NCI-H1092 (cell line): ENCODE measurements around the gene KIFC1.
A peak's percentile ranks its signal among the peaks of the same experiment; 100 is the strongest.

Experiments
- DNase-seq: peaks from one replicate; lab custom pipeline; 2025; lab: John Stamatoyannopoulos, UW

Gene KIFC1

DNA sequence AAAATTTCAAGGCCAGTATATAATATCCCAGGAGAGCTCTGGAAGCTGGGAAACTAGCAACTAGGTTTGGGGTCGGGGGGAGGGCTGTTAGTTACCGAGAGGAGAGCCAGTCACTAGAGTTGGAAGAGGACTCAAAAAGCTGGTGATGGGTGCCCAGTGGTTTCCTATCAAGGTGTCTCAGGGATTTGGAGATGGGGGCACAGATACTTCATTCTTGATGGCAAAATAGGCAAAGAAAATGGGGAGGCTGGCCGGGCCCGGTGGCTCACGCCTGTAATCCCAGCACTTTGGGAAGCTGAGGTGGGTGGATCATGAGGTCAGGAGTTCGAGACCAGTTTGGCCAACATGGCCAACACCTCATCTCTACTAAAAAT is 20.0 kb downstream of the KIFC1 start:
- DNase-seq = no peak

DNA sequence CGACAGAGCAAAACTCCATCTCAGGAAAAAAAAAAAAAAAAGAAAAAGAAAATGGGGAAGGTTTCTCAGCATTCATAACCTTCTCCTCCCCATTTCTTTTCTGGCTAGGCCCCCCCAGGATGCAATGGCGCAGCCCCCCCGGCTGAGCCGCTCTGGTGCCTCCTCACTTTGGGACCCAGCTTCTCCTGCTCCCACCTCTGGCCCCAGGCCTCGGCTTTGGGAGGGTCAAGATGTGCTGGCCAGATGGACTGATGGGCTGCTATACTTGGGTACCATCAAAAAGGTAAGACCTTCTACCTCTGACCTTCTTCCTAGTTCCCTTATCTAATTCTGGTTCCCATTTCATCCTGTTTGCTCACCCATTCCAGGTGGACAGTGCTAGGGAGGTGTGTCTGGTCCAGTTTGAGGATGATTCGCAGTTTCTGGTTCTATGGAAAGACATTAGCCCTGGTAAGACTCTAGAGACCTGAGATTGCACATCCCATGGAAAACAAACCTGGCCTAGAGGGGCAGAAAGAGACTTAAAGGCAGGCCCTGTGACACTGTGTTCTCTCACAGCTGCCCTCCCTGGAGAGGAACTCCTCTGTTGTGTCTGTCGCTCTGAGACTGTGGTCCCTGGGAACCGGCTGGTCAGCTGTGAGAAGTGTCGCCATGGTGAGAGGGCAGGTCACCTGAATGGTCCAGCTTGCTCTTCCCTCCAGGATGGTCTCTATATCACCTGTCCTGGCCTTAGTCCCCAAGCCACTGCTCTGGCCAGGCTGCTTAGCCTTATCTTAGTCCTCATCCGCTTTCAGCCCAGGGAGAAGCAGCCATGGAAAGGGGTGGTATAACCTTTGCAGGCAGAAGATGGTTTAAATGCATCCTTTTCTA is 20.8 kb downstream of the KIFC1 start:
- DNase-seq = no peak

DNA sequence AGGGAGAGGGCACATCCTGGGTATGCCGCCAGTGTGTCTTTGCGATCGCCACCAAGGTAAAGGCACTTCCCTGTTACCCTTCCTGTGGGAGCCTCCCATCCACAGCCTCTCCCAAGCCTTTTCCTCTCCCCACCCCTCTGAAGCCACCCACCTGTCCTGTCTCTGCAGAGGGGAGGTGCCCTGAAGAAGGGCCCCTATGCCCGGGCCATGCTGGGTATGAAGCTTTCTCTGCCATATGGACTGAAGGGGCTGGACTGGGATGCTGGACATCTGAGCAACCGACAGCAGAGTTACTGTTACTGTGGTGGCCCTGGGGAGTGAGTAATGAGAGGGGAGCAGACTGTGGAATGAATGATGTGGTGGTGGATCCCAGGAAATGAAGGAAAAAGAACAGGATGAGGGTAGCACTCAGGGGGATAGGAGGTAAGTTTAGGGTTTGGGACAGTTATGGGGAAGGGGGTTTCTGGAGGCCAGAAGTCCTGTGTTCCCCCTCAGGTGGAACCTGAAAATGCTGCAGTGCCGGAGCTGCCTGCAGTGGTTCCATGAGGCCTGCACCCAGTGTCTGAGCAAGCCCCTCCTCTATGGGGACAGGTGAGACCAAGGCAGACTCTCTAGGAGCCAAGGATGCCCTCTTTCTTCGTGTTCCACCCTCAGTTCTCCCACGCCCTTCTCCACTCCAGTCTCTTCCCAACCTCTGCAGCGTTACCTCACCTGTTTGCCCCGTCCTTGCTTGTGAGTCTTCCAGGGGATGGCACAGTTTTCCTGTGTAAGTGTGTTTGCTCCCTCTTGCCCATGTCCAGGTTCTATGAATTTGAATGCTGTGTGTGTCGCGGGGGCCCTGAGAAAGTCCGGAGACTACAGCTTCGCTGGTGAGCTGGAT is 21.9 kb downstream of the KIFC1 start:
- DNase-seq = no peak

DNA sequence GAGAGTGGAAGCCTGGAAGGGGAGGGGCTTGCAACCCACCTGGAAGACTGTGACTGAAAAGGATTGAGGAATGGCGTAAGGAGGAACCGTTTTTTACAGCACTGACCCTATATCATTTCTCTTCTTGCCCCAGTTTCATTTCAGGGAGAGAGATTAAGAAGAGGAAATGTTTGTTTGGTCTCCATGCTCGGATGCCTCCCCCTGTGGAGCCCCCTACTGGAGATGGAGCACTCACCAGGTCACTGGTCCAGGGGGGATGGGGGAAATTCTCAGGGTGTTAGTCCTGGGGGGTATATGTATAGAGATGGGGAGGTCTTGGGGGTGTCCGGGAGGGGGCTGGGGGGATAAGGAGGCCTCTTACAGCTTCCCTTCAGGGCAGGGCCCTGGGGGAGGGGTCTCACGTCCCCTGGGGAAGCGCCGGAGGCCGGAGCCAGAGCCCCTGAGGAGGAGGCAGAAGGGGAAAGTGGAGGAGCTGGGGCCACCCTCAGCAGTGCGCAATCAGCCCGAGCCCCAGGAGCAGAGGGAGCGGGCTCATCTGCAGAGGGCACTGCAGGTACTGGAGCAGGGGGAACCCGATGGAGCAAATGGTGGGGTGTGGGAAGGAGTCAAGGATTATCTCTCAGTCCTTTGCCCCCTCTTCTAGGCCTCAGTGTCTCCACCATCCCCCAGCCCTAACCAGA is 23.1 kb downstream of the KIFC1 start:
- no peak for DNase-seq

DNA sequence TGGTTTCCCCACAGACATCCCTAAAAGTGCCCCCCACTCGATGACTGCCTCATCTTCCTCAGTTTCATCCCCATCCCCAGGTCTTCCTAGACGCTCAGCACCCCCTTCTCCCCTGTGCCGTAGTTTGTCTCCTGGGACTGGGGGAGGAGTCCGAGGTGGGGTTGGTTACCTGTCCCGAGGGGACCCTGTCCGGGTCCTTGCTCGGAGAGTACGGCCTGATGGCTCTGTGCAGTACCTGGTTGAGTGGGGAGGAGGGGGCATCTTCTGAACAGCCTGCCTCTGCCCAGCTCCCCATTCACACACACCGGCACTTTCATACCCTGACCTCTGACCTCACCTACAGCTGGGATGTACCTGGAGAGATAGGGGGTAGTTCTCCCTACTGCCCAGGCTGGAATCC is 24.2 kb downstream of the KIFC1 start:
- no peak for DNase-seq

DNA sequence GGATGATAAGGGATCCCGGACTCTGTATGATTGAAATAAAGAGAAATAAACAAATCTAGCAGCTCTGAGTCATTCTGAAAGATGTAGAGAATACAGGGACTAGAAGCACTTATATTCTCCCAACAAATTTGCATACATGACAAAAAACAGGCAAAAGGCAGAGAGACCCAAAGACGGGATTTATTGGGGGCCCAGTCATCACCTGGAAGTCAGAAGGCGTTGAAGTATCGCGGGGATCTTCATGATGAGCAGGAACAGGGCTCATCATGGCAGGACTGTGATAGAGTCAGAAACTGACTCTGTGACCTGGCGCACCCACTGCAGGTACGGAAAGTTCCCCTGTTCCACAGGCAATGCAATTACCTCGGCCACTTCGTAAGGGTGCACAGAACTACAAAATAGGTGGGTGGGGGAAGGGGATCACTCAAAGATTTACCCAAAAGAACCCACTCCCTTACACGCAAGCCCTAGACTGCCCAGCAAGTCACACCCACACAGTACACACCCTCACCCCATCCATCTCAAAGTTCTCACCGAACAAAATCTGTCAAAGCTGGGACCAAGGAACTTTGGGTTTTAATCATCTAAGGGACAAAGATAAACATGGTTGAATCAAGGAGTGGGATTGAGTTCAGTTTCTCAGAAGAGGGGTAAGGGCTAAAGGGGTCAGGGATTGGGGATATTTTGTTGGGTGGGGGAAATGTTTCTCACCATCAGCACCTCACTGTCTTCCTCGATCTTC is 24.9 kb downstream of the KIFC1 start:
- no peak for DNase-seq

DNA sequence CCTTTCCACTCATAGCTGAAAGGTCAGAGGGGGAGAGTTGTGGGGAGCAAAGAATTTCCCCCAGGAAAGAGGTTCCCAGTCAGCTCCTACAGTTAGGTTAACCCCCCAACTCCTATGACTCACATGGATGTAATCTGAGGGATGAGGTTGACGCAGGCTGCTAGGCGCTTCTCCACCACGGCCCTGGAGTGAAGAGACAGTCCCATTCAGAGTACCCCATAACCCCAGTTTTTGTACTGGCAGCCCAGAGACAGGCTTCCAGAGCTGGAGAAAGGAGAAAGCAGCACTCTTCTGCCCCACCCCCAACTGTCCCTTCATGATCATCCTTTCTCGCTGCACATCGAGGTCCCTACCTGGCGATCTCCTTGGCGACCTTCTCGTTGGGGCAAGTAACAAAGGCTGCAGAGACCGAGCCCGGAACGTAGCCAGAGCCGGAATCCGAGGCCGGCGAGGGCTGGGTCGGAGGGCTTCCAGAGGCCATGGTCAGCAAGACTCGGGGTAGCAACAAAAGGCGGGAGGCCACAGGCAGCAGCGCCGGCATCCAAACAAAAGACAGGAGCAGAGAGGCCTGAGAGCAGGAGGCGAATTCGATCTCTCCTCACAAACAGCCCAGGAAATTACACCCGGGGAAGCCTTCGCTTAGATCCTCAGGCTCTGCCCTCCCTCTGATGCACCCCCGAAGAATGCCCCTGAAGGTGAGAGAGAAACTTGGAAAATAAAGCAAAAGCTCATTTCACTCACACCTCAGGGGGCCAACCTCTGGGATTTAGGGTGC is 25.7 kb downstream of the KIFC1 start:
- DNase-seq = no peak

DNA sequence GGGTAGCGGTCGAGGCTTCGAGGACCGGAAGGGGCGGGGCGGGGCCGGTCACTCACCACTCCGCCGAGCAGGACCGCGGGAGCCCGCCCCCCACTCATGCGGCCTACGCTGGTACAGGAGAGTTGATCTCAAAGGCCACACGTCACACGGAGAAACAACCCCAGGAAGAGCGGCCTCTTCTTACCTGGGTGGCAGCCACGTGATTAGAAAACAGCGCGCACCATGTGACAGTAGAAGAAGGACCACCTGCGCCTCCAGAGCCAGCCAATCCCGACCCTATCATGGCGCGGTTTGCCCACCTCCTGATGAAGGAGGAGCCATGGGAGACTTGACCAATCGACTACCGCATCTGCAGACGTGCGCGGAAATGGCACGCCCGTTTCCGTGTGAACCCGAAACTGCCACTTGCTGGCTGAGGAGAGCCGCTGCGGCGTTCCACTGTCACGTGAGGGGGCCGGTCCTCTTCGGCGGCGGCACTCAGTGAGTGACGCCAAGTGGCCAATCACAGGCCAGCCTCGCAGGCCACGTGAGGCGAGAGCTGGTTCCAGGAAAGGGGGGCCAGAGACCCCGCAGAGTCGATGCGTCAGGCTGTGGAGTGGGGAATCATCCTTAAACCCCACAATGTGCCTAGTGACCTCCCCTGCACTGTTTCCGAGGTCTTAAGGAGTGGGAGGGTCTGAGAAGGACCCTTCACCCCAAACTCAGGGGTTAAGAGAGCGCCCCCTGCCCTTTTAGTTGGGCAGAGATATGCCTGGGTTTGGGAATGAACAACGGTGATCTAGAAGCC is 26.5 kb downstream of the KIFC1 start, which contains the start of gene CUTA:
Gene CUTA (minus strand): TSS at position 205 of the 787 bp plus-strand sequence. CDS start 107 bp downstream, at position 98.
- peak; percentile 97 for DNase-seq

DNA sequence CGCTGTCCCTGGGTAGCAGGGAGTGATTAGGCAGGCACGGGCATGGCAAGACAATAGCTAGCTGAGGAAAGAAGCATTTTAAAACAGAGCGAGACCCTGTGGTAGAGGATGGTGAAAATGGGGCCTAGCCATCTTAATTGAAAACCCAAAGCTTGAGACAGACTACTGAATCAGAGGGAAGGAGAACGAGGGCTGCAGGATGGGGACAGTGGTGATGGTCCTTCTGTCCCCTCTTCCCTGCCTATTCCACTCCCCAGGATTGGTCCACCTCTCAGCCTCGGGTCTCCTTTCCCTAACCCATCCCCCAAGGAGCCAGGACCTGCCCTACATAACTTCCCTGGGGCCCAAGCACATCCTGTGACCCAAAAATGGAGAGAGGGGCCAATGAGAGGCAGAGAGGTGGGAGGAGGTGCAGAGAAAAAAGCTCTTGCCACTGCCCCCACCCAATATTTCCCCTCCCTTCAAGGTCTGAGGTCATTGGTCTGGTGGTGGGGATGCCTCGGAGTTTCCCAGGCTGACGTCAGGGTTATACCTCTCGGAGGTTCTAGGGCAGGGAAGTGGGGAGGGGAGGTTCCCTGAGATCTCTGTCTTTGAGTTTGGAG is 27.2 kb downstream of the KIFC1 start:
- no peak for DNase-seq

DNA sequence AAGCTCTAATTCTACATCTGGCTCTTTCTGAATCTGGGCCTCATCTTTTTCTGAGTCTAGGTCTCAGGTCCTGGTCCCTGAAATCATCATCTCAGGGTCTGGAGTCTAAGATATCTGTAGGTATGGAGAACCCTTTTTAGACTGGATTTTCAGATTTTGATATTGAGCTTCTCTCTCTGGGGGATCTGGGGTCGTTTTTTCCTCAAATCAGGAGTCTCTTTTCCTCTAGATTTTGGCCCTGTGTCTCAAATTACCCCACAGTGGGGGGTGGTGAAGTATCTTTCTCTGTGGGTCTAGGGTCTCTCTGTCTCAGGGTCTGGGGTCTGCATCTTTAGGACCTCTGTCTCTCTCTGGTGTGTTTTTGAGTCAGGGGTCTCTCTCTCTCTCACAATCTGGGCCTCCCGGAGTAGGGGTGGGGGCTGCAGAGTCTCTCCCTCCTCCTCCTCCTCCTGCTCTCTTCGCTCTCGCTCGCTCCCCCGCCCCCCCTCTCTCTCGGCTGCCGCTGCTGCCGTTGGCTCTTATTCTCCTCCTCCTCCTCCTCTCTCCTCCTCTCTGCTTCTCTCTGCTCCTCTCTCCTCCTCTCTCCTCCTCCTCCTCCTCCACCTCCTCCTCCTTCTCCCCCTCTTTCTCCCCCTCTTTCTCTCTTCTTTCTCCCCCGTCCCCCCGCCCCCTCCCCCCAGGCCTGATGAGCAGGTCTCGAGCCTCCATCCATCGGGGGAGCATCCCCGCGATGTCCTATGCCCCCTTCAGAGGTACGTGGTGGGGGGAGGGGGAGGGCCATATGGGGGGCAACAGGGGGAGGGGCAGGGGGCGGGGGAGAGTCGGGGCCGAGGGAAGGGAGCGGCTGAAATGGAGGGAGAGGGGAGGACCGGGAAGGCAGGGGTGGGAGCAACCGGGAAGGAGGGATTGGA is 28.2 kb downstream of the KIFC1 start, which contains the start of gene SYNGAP1:
Gene SYNGAP1 (plus strand): TSS at position 486 of the 911 bp plus-strand sequence. CDS start 200 bp downstream, at position 686.
- peak; percentile 9 for DNase-seq

DNA sequence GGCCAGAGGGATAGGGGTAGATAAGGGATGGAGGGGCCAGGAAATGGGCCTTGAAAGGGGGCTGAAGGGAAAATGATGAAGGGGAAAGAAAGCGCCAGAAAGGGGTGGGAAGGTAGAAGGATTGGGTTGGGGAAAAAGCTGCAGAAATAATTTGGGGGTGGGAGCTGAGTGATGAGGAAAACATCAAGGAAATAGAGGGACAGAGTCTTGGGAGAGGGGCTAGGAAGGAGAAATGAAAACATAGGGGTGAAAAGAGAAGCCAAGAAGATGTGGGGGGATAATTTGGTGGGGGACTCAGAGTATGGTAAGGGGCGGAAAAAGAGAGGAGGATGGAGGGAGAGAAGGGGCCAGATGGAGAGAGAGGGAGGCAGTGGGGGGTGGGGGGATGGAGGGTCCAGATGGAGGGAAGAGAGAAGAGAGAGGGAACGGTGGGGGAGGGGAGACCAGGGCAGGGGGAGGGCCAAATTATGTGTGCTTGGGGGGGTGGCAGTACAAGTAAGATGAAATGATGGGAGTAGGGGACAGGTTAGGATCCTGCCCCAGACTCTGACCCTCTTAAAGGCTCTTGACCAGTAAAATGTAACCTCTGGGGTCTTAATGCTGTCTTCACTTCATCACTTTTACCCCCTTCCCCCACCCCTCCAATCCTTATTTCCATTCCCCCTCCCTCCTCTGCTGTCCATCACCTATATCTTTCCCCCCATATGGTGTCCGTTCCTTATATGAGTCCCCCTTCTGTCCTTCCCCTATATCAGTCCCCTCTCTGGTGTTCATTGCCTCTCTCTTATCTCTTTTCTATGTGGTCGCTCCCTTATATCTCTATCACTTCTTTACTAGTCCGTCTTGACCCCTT is 29.1 kb downstream of the KIFC1 start:
- no peak for DNase-seq

DNA sequence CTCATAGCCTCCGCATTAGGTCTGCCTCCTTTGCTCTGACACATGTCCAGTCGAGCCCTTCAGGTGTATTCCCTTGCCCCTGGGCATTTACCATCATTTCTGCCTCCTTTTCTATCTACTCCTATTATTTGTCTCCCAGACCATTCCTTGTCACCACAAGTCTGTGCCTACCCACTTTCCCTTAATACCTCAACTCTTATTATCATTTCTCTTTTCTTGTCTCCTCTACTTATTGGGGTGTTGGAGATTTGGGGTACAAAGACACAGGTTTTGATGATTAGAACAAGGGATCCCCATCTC is 29.7 kb downstream of the KIFC1 start:
- DNase-seq = no peak

DNA sequence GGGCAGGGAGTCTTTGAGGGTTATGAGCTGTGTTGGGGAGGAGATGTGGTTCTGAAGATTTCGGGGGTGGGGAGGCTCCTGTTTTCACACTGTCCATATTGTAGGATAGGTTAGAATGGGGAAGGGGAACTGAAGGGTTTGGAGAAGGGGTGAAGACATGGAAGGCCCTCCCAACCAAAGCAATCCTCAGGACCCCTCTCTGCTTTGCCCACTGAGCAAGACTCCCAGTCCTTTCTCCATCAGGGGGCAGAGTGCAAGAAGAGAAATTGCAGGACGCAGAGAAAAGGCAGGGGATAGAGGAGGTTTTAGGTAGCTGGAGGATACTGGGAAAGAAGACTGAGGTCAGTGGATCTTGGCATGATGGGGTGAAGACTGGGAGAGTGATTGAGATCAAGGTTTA is 32.2 kb downstream of the KIFC1 start:
- DNase-seq = no peak

DNA sequence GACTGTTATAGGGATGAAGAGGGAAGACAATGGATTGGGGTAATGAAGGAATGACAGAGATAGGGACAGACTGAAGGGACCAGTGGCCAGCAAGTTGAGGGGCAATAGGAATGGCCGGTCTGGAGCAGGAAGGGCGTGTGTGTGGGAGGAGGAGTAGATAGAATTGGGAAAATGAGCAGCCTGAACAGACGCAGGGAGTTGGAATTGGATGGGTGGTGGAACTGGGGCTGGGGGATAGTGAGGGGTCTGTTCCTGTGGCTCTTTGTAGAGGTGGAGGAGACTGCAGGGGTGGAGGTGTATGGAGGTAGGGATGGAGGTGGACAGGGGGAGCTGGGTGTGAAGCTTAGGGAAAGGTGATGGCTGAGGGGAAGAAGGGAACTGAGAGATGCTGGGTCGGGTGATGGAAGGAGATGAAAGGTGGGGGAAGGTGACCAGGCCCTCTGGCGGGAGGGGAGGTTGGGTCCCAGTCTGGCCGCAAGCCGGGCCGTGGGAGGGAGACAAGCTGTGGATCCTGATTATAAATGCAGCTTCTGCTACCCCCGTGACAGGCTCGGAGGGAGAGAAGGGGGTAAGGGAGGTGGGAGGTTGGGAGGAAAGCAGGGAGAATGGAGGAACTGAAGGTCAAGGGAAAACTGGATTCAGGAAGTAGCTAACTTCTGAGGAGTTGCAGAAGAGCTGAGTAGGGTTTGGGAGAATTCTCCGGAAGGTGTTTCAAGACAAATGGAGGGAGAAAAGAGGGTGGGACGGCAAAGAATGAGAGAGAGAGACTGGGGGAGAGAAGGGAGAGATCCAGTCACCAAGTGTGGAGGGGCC is 33.4 kb downstream of the KIFC1 start:
- no peak for DNase-seq

DNA sequence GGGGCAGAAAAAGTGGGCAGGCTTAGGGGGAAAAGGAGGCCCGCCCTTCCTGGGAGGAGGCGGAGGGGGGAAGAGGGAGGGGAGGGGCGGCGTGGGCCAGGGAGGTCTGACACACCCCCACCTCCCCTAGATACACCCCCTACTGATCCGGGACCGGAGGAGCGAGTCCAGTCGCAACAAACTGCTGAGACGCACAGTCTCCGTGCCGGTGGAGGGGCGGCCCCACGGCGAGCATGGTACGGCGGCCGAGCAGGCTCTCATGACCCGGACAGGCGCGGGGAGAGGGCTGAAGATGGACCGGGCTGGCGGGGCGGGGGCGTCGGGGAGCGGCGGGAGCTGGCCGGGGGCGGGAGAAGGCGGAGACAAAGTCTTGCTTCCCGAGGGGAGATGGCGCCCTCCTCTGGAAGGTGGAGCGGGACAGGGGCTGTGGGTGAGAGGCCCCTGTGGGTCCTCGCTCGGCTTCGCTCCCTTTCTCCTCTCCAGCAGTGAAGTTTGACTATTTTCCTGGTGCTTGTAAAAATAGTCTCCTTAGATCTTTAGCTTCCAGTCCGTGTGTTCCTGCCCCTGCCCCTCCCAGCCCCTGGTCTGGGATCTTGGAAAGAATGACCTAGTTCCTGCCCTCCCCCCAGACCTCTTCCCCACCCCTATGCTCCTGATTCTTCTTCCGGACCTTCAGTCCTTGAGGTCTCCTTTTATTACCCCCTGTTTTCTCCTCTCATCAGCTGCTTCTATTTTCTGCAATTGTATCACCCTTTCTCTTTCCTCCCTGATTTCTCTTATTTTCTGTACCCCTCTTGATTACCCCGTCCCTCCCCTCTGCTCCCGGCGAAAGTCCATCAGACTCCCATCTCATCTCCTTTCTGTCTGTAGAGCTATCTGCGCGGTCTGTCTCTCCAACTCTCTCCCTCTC is 34.3 kb downstream of the KIFC1 start:
- DNase-seq = peak; percentile 29
